Prostate gland (tissue), 2 donors: Measurements from ENCODE around the gene MCM3AP. TPM values are rescaled to one million over a fixed set of nuclear protein-coding genes. Genes with fewer than 3 reads are reported as not detected.

Experiments
- DNase-seq: peaks from one replicate; pipeline ENCODE4 v3.0.0-alpha.2; 2019; ENCODE audit warnings: low spot score
- H3K27ac ChIP-seq, 2 donors: fragments of 200-600 bp; sonication (generic); 2 replicates each; pipeline ENCODE4 v1.5.1; 2017 to 2019
- H3K27me3 ChIP-seq: fragments of 200-600 bp; sonication (generic); replicated peaks from 2 replicates; pipeline ENCODE4 v1.5.1; 2019; ENCODE audit not compliant: insufficient read depth
- H3K36me3 ChIP-seq, 2 donors: fragments of 200-600 bp; sonication (generic); 1 replicate in 1 of 2; 2 replicates in 1 of 2; pipeline versions ENCODE4 v1.5.1 to v1.8.1; 2017 to 2019
- H3K4me1 ChIP-seq: fragments of 200-600 bp; sonication (generic); replicated peaks from 2 replicates; pipeline ENCODE4 v1.5.1; 2019
- H3K4me3 ChIP-seq, 2 donors: fragments of 200-600 bp; sonication (generic); 2 replicates each; pipeline ENCODE4 v1.5.1; 2017 to 2019
- H3K9me3 ChIP-seq: fragments of 200-600 bp; sonication (generic); 2 replicates; pipeline ENCODE4 v1.5.1; 2017
- CTCF ChIP-seq, 4 experiments: fragments of 200-600 bp in 2 of 4; fragments of 450-650 bp in 2 of 4; sonication (generic) in 2 of 4; IDR thresholded peaks; 1 replicate in 3 of 4; 2 replicates in 1 of 4; pipeline ENCODE4 v1.5.1; 2016 to 2019; ENCODE audit warnings: antibody characterized with exemption in 4 of 4, mild to moderate bottlenecking in 2 of 4, moderate library complexity in 2 of 4
- POLR2A ChIP-seq: fragments of 450-650 bp; IDR thresholded peaks from one replicate; pipeline ENCODE4 v1.6.1; 2016; ENCODE audit warnings: antibody characterized with exemption, mild to moderate bottlenecking
- POLR2AphosphoS5 ChIP-seq: sonication (generic); formaldehyde crosslinking; IDR thresholded peaks from one replicate; pipeline ENCODE4 v1.6.1; 2017; ENCODE audit warnings: antibody characterized with exemption
- WGBS: methylation state at CpG from one replicate; pipeline ENCODE4 v1.1.5; 2018; 5-methylcytosine and 5-hydroxymethylcytosine counted together
- intact Hi-C: fragments of 100-400 bp; cut with DNase I; formaldehyde crosslinking; loops from one replicate; pipeline ENCODE4 v1.14.2; 2022
- total RNA-seq, 2 donors: library from RNA; depleted of rRNA; stranded (reverse); fragments of >200 nt; gene quantifications; one replicate each; pipeline ENCODE4 v1.1.0, GENCODE V29; 2016

The MCM3AP gene
- total RNA-seq, 2 donors from 2014 or later, result 107 to 120 TPM

GRCh38 chr21:46323710-46324389, 38.4 kb upstream of the MCM3AP start, which contains the start of the genes C21orf58 and PCNT:
TSS of gene C21orf58 (minus strand) at chr21:46323870. CDS start at chr21:46322738, 1,132 bp downstream.
TSS of gene PCNT (plus strand) at chr21:46324156. CDS start at chr21:46324229, 73 bp downstream.
- Histone ChIP-seq H3K9me3 (no peaks in the 10 kb centered on the region), H3K27me3 (no peaks in the 10 kb centered on the region), H3K4me1 (peaks cover 12% of the 10 kb centered on the region), H3K4me3 (peak within 1 kb of the TSS; percentile 95 to 100), H3K36me3 (no peaks in the 10 kb centered on the region), H3K27ac (peak within 1 kb of the TSS; percentile 96 to 99)
- DNase-seq, result peak; percentile 97
- TF ChIP-seq POLR2A, result peak; percentile 12
- TF ChIP-seq POLR2AphosphoS5, result peak; percentile 89
- TF ChIP-seq CTCF (IDR thresholded peaks at IDR 0.05), result no peak
- WGBS, result under 1% methylated on average over 55 of the region's 76 CpGs
- intact Hi-C loops, result loop anchor here (5.0 to 10.0 kb wide), 3 partner anchors 37 to 349 kb away; partner anchors contain the start of genes FTCD, MCM3AP and YBEY

- WGBS, result 1% methylated on average over 23 of the region's 34 CpGs
- Histone ChIP-seq H3K4me1 (peaks cover 12% of the 10 kb centered on the region), H3K27ac (peak overlapping the region; percentile 35 to 96), H3K36me3 (no peaks in the 10 kb centered on the region), H3K9me3 (no peaks in the 10 kb centered on the region), H3K27me3 (no peaks in the 10 kb centered on the region), H3K4me3 (peak overlapping the region; percentile 95 to 100)
- no peak for DNase-seq
- TF ChIP-seq CTCF (IDR thresholded peaks at IDR 0.05) (no peak), POLR2AphosphoS5 (no peak), POLR2A (no peak)
- intact Hi-C loops, result loop anchor here (5.0 to 10.0 kb wide), 3 partner anchors 36 to 348 kb away; partner anchors contain the start of genes FTCD, MCM3AP and YBEY
Measured at GRCh38 chr21:46323227-46323709, 37.9 kb upstream of the MCM3AP start.

- Histone ChIP-seq H3K9me3 (no peaks in the 10 kb centered on the region), H3K4me3 (peak overlapping the region; percentile 95 to 100), H3K27me3 (no peaks in the 10 kb centered on the region), H3K36me3 (no peaks in the 10 kb centered on the region), H3K27ac (peak overlapping the region in 1 of 2 donors; percentile 35), H3K4me1 (peaks cover 12% of the 10 kb centered on the region)
- DNase-seq, result no peak
- WGBS, result 9% methylated on average over 50 of the region's 50 CpGs
- no peak for TF ChIP-seq CTCF (IDR thresholded peaks at IDR 0.05)
- TF ChIP-seq POLR2A, result no peak
- no peak for TF ChIP-seq POLR2AphosphoS5
- intact Hi-C loops, result loop anchor here (5.0 to 10.0 kb wide), 3 partner anchors 35 to 348 kb away; partner anchors contain the start of genes FTCD, MCM3AP and YBEY
Measured at GRCh38 chr21:46322351-46323226, 37.2 kb upstream of the MCM3AP start.

GRCh38 chr21:46320331-46320801, 35.0 kb upstream of the MCM3AP start:
- Histone ChIP-seq H3K4me3 (no peak overlapping the region), H3K9me3 (no peaks in the 10 kb centered on the region), H3K27me3 (no peaks in the 10 kb centered on the region), H3K36me3 (no peaks in the 10 kb centered on the region), H3K4me1 (peaks cover 12% of the 10 kb centered on the region), H3K27ac (no peak overlapping the region)
- 60% methylated on average over 4 of the region's 4 CpGs for WGBS
- DNase-seq, result no peak
- TF ChIP-seq POLR2A, result no peak
- no peak for TF ChIP-seq POLR2AphosphoS5
- TF ChIP-seq CTCF (IDR thresholded peaks at IDR 0.05), result no peak
- intact Hi-C loops, result loop anchor here (5.0 to 10.0 kb wide), 3 partner anchors 33 to 346 kb away; partner anchors contain the start of genes FTCD, MCM3AP and YBEY
